ENCODE data around the gene FTCD.

Gene FTCD

DNA sequence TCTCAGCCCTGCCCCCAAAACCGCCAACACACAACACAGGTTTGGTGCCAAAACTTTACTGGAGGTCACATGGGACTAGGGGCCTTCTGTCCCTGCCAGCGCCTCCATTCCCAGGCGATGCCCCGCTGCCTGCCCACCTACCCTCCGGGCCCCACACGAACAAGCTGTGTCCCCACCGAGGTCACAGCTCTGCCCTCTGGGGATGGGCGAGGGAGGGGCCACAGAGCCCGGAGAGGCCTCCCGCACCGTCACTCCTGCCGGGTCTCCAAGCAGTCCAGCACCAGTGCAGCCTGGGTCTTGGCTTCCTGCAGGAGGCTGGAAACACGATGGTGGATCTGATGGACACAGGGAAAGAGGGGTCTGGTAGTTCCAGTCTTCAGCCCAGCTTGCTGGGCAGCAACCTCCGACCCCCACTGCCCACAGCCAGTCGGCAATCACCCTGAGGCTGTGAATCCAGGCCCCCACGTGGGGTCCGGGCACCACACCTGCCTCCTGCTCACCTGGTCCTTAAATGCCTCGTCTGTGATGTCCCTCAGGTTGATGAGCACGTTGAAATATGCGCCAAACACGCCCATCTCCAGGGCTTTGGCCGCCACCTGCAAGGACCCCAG, 18.5 kb downstream of the FTCD start:
- FAIRE-seq: no peak

DNA sequence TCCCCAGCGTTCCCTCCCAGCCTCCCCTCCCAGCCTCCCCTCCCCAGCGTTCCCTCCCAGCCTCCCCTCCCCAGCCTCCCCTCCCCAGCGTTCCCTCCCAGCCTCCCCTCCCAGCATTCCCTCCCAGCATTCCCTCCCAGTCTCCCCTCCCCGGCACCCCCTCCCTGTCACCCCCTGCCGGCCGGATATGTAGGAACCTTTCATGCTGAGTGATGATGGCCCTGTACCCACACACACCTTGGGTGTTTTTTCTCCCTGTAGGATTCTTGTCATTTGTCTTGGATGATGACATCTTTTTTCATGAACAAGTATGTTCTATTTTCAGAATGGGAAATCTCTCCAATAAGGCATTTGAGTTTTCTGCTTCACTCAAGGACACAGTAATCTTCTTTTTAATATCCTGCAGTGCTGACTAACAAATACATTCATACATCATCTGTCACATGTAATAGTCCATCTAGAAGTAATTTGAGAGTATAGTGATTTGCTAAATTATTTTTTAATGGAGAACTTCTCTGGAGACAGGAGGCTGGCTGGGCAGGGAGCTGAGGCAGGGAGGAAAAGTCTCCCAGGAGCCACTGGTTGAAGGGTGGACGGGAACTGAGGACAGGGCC, 19.5 kb downstream of the FTCD start:
- no peak for FAIRE-seq

DNA sequence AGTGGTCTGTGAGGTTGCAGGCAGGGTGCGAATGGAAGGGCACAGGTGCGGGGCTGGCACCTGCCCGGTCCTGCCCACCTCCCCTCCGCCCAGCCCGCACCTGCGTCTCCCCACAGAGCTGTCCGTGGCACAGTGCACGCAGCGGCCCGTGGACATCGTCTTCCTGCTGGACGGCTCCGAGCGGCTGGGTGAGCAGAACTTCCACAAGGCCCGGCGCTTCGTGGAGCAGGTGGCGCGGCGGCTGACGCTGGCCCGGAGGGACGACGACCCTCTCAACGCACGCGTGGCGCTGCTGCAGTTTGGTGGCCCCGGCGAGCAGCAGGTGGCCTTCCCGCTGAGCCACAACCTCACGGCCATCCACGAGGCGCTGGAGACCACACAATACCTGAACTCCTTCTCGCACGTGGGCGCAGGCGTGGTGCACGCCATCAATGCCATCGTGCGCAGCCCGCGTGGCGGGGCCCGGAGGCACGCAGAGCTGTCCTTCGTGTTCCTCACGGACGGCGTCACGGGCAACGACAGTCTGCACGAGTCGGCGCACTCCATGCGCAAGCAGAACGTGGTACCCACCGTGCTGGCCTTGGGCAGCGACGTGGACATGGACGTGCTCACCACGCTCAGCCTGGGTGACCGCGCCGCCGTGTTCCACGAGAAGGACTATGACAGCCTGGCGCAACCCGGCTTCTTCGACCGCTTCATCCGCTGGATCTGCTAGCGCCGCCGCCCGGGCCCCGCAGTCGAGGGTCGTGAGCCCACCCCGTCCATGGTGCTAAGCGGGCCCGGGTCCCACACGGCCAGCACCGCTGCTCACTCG, 23.3 kb downstream of the FTCD start:
- no peak for FAIRE-seq

DNA sequence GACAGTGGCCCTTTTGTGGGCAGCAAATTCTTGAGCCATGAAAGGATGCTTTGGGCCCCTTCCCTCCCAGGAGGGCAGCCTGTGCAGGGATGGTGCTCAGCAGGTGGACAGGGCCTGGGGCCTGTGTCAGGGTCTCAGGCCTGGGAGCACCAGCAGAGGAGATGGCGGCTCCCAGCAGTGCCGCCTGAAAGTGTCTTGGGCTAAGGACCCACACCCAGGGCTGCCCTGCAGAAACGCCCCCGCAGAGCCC, 23.9 kb downstream of the FTCD start:
- no peak for FAIRE-seq

DNA sequence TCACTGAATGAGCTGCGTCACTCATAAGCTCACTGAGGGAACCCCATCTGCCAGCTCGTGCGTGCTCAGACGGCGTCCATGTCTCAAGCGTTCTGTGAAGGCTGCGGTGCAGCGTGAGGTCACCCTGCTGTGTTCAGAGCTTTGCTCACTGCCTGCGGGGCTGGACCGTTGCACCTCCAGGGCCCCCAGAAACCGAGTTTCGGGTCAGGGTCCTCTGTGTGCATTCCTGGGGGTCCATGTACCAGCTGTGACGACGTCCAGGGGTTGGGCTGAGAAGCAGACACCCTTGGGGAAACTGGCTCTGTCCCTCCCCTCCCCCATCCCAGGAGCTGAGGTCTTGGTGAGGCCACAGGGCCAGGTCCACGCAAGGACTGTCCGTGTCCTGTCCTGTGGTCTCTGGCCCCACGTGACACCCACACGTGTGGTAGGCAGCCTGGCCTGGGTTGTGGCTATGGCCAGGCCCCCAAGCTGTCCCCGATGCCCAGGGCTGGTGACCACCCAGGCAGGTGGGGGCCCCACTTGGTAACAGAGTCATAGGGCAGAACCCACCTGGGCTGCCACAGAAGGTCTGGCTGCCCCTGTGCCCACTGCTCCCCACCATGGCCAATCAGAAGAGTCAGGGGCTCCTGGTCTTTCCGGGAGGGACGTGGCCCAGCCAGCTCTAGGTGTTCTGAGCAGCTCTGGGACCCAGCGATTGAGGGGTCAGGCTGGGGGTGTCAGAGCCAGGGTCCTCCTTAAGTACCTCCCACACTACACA, 24.4 kb downstream of the FTCD start:
- FAIRE-seq: no peak

DNA sequence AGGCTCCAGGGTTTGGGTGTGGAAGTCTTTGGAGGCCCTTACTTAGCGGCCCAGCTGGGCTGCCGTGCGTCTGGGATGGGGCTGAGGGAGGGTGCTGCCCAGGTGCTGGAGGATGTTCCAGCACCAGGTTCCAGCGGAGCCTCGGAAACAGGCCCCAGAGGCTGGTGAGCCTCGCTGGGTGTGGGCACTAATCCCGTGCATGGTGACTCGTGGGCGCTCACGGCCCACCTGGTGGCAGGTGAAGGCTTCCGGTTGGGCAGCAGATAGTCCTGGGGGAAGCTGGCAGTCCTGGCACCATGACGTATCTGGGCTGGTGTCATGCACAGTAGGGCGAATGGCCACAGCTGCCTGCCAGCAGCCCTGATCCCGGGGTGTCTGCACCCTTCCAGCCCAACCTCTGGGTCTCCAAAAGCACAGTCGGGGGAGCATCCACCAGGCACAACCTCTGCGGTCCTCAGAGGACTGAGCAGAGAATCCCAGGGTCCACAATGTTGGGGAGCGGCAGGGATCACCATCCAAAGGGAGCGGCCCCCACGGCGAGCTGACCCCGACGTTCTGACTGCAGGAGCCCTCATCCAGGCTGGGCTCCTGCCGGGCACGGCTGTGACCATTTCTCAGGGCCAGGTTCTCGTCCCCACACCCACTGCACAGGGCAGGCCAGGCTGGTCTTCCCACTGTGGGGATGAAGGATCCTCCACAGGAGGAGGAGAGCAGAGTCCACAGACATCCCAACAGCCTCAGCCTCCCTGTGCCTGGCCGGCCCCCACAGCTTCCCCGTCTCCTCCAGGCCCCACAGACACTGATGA, 25.3 kb downstream of the FTCD start:
- FAIRE-seq: no peak

DNA sequence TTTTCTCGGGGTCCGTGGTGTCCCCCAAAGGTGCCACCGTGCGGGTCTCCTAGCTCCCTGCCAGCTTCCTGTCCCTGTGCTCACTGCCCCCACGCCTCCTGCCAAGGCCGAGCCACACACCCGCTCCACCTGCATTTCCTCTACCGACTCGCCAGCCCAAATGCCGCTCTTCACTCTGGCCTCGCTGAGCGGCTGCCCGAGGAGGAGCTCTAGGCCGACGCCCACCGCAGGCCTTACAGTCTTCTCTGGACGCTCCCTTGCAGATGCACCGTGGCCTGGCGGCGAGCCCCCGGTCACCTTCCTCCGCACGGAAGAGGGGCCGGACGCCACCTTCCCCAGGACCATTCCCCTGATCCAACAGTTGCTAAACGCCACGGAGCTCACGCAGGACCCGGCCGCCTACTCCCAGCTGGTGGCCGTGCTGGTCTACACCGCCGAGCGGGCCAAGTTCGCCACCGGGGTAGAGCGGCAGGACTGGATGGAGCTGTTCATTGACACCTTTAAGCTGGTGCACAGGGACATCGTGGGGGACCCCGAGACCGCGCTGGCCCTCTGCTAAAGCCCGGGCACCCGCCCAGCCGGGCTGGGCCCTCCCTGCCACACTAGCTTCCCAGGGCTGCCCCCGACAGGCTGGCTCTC, 26.3 kb downstream of the FTCD start:
- no peak for FAIRE-seq

DNA sequence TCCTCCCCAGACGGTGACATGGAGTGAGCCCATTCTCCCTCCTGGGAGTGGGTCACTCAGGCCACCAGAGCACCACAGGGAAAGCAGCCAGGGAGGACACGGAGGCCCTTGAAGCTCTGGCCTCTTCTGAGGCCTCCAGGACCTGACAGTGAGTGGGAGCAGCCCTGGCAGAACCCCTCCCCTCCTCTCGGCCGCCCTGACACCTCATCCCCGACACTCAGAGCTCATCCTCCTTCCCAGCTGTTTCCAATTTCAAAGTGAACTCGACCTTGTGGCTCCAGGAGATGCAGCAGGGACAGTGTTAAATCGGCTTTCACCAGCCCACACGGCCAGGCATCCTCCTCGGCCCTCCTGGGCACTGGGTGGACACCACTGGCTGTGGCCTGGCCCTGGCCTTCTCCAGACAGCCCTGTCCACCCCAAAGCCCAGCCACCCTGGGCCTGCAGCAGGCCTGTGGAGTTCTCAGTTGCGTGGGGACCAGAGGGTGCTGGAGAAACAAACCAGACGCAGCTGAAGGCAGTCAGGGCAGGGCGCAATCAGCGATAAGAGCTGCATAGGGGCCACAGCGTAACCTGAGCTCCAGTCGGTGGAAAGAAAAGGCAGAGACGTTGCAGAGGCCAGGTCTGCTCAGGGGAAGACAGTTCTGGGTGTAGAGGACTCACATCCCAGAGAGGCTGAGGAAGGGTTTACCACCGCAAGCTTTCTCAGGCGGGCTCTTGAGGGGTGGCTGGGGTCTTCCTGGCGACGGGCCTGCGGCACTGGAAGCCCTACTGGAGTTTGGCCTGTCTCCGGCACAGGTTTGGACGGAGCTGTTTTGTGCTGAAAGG, 27.1 kb downstream of the FTCD start:
- FAIRE-seq: no peak

DNA sequence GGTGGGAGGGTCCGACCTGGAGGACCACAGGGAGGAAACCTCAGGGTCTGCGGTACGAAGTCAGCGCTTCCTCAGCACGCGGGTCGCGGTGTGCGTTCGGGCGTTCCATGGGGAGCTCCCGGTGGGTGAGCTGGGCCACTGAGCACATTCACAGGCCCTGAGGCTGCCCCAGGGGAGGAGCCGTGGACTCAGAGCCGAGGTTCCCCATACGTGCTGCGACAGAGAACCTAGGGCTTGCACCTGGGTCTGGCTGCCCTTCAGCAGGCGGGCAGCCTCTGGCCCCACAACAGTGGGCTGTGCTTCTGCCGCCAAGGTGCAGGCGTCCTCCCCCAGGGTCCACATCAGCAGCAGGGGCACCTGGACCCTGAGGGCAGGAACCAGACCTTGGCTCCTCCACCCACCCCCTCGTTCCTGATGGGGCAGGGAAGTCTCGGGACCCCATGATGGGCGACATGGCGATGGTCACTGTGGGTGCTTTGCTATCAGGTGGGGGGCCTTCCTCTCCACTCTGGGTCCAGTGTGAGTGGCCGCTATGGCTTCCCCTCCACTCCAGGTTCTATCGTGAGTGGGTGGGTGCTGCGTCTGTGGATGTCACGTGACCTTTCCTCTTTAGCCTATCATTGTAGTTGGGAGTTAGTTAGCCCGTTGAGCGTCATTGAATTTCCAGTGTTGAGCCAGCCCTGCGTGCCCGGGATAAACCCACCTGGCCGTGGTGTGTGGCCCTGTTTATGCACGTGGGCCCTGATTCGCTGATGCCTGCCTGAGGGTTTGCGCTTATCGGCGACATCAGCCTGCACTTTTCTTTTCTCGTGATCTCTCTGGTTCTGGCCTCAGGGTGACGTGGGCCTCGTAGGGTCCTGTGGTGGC, 27.9 kb downstream of the FTCD start:
- no peak for FAIRE-seq

DNA sequence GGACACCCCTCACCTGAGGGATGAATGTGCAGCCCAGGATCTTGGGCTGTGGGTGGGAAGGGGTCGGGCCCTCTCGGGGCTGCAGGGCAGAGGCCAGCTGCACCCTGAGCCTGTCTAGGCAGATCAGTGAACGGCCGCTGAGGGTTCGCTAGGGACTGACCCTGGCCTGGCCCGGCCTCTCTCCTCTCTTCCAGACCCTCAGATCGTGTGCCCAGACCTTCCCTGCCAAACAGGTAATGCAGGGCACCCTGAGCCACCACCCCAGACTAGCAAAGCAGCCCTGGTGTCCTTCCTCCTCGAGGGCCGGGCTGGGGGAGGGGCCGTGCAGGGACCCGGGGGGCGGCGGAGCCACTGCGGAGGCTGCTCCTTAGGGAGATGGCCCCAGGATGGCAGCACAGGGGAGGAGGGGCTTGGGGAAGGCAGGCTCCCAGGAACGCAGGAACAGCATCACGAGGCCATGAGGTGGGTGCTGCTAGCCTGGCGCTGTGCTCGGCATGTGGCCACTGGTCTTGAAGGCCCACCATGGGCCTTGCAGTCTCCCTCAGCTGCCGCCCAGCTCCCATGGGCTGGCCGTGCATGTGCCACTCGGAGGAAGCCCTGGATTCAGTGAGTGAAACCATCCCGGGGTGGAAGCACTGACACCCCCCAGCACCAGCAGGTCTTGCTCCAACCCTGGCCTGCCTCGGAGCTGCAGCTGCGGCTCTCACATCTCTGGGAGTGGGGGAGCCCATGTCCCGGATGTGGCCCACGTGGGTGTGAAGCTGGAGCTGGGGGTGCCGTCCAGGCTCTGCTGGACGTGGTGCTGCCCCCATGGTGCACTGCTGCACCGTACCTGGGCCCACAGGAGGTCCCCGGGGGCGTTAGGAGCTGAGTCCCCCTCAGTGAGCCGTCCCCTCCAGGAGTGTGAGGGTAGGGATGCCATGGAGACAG, 28.8 kb downstream of the FTCD start:
- FAIRE-seq: no peak

DNA sequence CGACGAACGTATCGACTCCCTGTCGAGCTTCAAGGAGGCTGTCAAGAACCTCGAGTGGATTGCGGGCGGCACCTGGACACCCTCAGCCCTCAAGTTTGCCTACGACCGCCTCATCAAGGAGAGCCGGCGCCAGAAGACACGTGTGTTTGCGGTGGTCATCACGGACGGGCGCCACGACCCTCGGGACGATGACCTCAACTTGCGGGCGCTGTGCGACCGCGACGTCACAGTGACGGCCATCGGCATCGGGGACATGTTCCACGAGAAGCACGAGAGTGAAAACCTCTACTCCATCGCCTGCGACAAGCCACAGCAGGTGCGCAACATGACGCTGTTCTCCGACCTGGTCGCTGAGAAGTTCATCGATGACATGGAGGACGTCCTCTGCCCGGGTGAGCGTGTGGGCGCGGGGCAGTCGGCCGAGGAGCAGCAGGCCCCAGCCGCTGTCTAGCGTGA, 29.5 kb downstream of the FTCD start:
- no peak for FAIRE-seq

DNA sequence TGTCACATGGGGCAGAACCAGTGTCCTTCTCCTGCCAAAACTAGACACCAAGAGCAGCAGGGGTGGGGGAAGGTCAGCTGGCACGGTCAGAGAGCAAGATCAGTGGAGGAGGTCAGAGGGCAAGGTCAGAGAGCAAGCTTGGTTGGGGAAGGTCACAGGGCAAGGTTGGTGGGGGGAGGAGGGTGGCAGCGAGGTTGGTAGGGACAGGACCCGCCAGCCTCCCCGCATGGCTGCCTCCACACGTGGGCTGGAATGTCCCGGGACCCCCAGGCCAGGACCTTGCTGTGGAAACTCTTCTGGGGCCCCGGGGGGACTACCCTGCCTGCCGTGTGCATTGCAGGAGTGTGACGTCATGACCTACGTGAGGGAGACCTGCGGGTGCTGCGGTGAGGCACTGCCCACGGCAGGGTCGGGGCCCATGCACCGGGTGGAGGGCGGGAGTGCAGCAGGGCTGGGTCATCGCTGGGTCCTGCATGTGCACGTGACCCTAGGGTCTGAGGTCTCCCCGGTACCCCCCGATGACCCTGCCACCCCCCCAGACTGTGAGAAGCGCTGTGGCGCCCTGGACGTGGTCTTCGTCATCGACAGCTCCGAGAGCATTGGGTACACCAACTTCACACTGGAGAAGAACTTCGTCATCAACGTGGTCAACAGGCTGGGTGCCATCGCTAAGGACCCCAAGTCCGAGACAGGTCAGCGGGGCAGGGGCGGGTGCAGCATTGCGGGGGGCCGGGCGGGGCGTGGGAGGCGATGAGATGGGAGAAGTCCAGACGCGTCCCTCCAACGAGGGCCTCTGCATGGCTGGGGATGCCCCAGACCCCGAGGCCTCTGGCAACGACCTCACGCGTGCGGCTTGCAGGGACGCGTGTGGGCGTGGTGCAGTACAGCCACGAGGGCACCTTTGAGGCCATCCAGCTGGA, 30.2 kb downstream of the FTCD start:
- no peak for FAIRE-seq

DNA sequence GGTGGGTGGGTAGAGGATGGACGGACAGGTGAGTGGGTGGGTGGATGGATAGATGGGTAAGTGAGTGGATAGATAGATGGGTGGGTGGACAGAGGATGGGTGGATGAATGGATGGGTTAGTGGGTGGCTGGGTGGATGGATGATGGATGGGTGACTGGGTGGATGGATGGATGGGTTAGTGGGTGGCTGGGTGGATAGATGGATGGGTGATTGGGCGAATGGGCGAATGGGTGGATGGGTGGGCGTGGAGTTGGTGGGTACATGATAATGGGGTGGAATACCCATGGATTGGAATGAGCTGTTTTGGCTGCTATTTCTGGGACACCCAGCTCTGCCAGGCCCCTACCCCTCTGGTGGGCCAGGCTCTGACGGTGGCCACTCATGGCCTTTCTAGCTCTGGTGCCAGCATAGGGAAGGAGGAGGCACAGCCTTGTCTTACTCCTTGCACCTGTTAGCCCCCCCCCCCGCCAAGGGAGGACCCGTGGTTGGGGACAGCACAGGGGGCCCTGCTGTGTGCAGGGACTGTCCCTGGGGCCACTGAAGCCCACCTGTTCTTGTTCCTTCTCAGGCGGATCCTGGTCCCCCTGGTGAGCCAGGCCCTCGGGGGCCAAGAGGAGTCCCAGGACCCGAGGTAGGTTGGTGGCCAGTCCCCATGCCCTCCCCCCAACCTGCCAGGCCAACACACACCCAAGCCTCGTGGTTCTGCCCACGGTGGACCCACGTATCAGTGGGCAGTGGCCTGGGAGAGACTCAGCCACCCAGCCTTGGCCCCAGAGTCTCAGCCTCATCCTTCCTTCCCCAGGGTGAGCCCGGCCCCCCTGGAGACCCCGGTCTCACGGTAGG, 31.1 kb downstream of the FTCD start:
- FAIRE-seq: no peak

DNA sequence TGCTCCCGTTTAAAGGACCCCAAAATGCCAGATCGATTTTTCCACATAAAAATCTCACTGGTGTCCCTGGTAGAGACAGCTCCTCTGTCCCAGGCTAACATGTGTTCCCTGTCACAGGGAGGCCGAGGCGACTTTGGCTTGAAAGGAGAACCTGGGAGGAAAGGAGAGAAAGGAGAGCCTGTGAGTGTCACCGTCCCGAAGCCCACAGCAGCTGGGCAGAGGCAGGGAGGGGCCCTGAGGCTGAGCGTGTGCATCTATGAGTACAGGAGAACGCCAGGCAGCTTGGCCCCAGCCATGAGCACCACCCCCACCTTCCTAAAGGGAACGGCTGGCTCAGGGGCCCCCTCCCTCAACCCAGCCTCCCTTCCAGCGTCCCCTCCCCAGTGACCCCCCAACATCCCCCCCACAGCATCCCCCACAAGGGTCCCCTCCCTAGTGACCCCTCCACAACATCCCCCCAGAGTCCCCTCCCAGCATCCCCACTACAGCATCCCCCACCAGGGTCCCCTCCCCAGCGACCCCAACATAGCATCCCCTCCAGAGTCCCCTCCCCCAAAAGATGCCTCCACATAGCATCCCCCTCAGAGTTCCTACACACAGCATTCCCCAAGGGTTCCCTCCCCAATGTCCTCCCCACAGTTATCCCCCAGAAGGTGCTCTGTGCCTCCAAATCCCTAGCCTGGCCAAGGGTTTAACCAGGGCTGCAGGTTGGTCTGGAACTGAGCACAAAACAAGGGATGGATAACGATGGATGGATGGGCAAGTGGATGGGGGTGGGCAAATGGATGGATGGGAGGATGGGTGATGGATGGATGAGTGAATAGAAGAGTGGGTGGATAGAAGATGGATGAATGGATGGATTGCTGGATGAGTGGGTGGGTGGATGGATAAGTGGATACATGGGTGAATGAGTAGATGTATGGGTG, 32.4 kb downstream of the FTCD start:
- FAIRE-seq: no peak

DNA sequence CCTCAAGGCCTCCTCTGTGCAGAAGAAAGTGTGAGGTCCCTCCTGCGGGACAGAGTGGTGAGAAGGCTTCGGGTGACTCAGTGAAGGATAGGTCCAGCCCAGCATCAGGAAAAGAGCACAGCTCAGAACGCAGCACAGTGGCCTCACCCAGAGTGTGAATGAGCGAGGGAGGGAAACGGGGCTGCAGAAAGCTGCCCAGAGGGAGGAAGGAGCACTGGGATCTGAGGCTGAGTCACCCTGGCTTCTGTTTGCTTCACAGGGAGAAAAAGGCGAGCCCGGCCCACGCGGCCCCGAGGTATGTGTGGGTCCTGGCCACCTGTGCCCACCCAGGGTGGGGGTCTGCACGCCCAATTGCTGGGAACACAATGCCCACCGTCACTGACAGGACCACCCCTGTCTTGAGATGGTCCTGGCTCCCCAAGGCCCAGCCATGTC, 33.1 kb downstream of the FTCD start:
- no peak for FAIRE-seq

Measured in colon (tissue), 2 donors.